SK-N-MC (cell line): ENCODE results near the gene NEDD9.

ENCODE experiments used
- EZH2 ChIP-seq: fragments of 200-600 bp; sonication (generic); IDR thresholded peaks from one replicate; pipeline ENCODE4 v1.6.1; 2017; ENCODE audit warnings: antibody characterized with exemption
- POLR2AphosphoS5 ChIP-seq: IDR thresholded peaks from 2 replicates; pipeline ENCODE4 v1.6.1; 2012; ENCODE audit warnings: mild to moderate bottlenecking, low read depth, low read length, borderline replicate concordance

- no peak for TF ChIP-seq POLR2AphosphoS5
- TF ChIP-seq EZH2: no peak
Measured at GRCh38 chr6:11140056-11140455, 92.4 kb downstream of the NEDD9 start.
